ENCODE data around the gene CASKIN2.

CASKIN2 gene

GRCh38 chr17:75515496-75516254 lies at the start of gene CASKIN2:
CASKIN2 (minus strand) TSS chr17:75515537; CDS start chr17:75513804, 1,733 bp downstream.
- peak; percentile 72 to 85 for DNase-seq

GRCh38 chr17:75565066-75565465 lies 49.7 kb upstream of the CASKIN2 start:
- DNase-seq = no peak

- DNase-seq = no peak
These were observed 48.9 kb upstream of the CASKIN2 start for GRCh38 chr17:75564195-75564594.

GRCh38 chr17:75563063-75563758 lies 47.9 kb upstream of the CASKIN2 start:
- no peak for DNase-seq

GRCh38 chr17:75561927-75562603 lies 46.7 kb upstream of the CASKIN2 start:
- DNase-seq = no peak

- DNase-seq = no peak
These were observed 44.7 kb upstream of the CASKIN2 start for GRCh38 chr17:75559958-75560533.

- DNase-seq = no peak
These were observed 43.6 kb upstream of the CASKIN2 start for GRCh38 chr17:75558666-75559530.

- DNase-seq = no peak
These were observed 42.7 kb upstream of the CASKIN2 start for GRCh38 chr17:75557852-75558665.

- DNase-seq = no peak
These were observed 41.9 kb upstream of the CASKIN2 start for GRCh38 chr17:75557075-75557851.

- DNase-seq = no peak
These were observed 40.4 kb upstream of the CASKIN2 start for GRCh38 chr17:75555679-75556153.

GRCh38 chr17:75553295-75554110 lies 38.2 kb upstream of the CASKIN2 start:
- peak in 1 of 2 donors; percentile 1 for DNase-seq

GRCh38 chr17:75552425-75553294 lies 37.3 kb upstream of the CASKIN2 start:
- DNase-seq = no peak

GRCh38 chr17:75551266-75551665 lies 35.9 kb upstream of the CASKIN2 start:
- no peak for DNase-seq

- DNase-seq = no peak
These were observed 34.8 kb upstream of the CASKIN2 start for GRCh38 chr17:75550139-75550465.

- no peak for DNase-seq
These were observed 34.2 kb upstream of the CASKIN2 start for GRCh38 chr17:75549246-75550138.

- no peak for DNase-seq
These were observed 33.5 kb upstream of the CASKIN2 start for GRCh38 chr17:75548813-75549212.

GRCh38 chr17:75547091-75547490 lies 31.8 kb upstream of the CASKIN2 start:
- DNase-seq = no peak

GRCh38 chr17:75546181-75546580 lies 30.8 kb upstream of the CASKIN2 start:
- no peak for DNase-seq

All from bone marrow (tissue), 2 donors.